ENCODE results near the gene STEAP2. TPM values are rescaled to one million over a fixed set of nuclear protein-coding genes. Genes with fewer than 3 reads are reported as not detected.
"Not testable (repeated sequence)": the region's sequence is repeated elsewhere in the genome, so short reads cannot be mapped to it uniquely, and the experiment has no call there.

STEAP2 gene
- total RNA-seq, 1 experiment from 2014 or later: 7.8 TPM

DNA sequence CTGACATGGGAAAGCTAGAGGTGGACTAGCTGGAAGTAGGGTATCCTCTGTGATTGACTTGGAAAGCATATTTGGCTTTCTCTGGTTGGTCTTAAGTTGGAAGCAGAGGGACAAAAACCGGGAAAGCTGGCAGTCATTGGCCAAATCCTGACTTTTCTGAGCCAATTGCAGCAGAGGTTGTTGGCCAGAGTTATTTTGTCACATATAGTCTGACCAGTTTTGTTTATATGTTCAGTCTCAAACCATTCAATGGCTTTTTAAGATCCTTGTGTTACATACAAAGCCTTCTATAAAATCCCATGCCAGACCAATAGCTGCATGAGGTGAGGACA lies 39.7 kb downstream of the STEAP2 start:
- DNase-seq (ENCODE audit: low read depth): no peak
- in situ Hi-C loops (cut with HindIII; ENCODE audit: low pct_unique_long_range_greater_than_20kb, low sequenced_read_pairs): no loop called here

DNA sequence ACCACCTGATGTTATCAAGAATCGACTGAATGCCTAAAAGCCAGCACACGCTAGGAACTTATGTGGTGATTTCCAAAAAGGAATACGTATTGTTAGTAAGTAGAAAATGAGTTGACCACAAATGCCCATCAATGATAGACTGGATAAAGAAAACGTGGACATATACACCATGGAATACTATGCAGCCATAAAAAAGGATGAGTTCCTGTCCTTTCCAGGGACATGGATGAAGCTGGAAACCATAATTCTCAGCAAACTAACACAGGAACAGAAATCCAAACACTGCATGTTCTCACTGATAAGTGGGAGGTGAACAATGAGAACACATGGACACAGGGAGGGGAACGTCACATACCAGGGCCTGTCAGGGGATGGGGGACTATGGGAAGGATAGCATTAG lies 44.5 kb downstream of the STEAP2 start:
- DNase-seq (ENCODE audit: low read depth); in situ Hi-C loops (cut with HindIII; ENCODE audit: low pct_unique_long_range_greater_than_20kb, low sequenced_read_pairs): not testable (repeated sequence)

DNA sequence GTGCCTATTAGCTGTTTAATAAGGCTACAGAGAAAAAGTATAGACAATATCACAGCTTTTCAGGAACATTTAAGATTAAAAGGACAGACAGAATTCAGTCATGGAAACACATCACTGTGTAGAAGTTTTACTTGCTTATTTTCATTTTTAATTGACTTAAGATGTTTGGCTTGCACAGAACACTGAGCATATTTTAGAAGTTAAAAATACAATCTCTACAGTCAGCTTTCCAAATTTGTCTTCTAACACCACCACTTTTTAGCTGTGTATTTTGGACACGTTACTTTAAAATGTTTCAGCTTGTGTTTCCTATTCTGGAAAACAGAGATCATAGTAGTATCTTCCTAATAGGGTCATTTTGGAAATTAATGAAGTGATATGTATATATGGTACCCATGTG lies 45.2 kb downstream of the STEAP2 start:
- in situ Hi-C loops (cut with HindIII; ENCODE audit: low pct_unique_long_range_greater_than_20kb, low sequenced_read_pairs): no loop called here
- DNase-seq (ENCODE audit: low read depth): no peak

DNA sequence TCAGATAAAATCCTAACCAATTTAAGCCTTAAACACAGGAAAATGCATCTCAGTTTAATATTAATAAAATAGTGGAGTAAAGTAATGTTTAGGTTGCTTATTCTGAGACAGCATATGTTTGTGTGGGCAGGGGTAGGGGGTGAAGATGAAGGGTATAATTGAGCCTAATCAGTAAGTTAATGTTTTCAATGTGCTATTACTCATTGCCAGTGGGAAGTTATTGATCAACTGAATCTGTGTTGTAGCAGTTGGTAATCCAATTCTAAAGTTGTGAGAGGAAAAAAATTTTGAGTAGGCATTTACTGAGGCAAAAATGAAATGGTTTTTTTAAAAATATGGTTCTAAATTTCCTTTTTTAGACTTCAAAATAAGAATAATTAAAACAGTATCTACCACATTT lies 49.9 kb downstream of the STEAP2 start:
- no peak for DNase-seq (ENCODE audit: low read depth)
- in situ Hi-C loops (cut with HindIII; ENCODE audit: low pct_unique_long_range_greater_than_20kb, low sequenced_read_pairs): no loop called here

DNA sequence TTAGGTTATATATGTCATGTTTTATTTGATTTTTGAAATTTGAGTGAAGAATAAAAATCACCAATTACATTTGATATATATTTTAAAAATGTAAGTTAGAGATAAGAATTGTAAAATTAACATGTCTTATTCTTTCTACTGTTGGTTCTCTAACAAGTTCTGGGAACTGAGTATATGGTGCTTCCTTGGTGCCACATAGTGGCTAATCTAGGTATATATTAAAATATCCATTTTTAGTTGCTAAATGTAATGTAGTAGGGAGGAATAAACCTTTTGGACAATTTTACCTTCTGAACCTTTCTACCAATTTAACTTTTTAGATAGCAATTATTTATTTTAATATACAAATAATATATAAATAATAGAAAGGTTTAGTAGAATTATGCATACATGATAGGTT lies 50.9 kb downstream of the STEAP2 start:
- peak; percentile 18 for DNase-seq (ENCODE audit: low read depth)

DNA sequence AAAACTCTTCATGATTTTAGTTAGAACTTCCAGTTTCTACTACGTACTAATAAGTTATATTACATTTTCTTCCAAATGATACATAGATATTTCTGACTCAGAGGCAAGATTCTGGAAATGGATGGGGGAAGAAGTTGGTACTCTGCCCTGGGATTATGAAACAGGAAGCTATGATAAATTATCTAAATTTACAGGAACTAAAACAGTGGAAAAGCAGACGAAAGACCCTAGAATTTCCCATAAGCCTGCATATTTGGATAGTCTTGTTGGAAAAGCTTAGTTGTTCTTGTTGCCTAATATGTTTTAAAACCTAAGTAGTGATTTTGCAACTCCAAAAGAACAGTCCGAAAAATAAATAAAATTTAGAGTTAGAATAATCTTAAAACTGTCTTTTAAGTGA lies 55.3 kb downstream of the STEAP2 start:
- in situ Hi-C loops (cut with HindIII; ENCODE audit: low pct_unique_long_range_greater_than_20kb, low sequenced_read_pairs): no loop called here

More for the DNA sequence above, 50.9 kb downstream of the STEAP2 start:
- in situ Hi-C loops (cut with HindIII; ENCODE audit: low pct_unique_long_range_greater_than_20kb, low sequenced_read_pairs): no loop called here

DNA sequence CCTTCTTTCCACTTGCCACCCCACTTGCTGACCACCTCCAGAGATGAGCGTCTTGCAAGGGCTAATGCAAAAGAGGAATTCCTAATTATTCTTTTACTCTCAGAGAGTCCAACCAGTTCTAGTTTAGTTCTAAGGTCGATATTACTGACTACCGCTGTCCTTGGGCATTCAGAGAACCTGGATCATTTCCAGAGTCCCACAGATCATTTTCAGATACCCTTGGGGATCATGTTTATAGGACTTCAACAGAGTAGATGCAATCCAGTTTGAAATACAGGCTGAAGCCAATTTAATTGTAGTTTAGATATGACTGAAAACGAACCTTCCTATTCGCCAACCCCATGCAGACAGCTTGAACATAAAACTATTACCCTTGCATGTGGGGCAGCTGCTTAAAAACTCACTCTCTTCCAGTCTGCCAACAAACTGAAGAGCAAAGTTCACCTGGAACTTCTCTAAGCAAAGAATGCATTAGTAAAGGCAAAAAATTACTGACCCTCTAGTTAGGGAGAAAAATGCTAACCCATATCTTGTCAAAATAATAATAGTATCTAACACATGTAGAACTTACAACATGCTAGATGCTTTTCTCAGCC lies 55.8 kb downstream of the STEAP2 start:
- in situ Hi-C loops (cut with HindIII; ENCODE audit: low pct_unique_long_range_greater_than_20kb, low sequenced_read_pairs): no loop called here
- DNase-seq (ENCODE audit: low read depth): no peak

More for the DNA sequence above, 55.3 kb downstream of the STEAP2 start:
- DNase-seq (ENCODE audit: low read depth): no peak

DNA sequence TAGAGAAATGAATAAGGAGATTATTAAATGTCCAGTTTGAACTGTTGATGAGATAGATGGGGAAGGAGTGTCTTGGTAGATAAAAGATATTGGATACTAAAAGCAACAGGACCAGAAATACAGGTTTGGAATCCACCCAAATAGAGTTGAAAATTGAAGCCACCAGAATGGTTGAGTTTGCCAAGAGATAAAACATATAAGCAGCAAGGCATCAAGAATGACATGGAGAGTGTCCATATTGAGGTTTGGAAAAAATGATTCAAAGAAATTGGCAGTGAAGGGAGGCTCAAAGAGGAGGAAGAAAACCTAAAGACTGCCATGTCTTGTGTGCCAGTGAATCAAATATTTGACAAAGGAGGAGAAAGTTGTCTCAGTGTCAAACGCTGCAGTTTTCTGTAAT lies 57.6 kb downstream of the STEAP2 start:
- DNase-seq (ENCODE audit: low read depth): no peak
- in situ Hi-C loops (cut with HindIII; ENCODE audit: low pct_unique_long_range_greater_than_20kb, low sequenced_read_pairs): no loop called here

DNA sequence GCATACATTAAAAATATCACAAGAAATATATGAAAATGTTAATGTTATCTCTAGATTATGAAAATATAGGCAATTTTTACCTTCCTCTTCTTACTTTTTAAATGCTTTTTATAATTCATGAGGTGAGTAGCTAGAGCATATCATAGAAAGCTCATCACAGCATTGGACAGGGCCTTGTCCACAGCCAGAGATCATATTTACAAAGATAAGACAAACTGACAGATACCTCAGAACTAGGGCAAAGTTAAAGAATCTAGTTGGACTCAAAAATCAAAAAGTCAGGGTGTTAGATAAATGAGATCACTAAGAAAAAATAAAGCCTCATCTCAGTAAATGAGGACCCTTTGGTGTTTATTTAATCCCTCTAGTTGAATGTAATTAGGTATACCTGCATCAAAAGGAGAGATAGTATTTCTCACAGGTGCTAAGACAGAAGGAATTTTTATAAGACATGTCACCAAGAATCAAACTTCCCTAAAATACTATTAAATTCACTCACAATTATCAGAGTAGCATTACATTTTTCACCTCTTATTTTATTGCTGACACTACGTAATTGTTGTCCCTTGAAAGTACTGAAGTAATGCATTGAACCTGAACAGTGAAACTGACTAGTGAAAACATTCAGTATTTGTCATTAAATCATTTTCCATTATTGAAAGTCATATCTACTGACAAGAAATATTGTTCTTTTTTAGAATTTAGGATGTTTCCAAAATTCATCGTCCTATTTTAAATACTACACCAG lies 59.1 kb downstream of the STEAP2 start:
- DNase-seq (ENCODE audit: low read depth): no peak
- in situ Hi-C loops (cut with HindIII; ENCODE audit: low pct_unique_long_range_greater_than_20kb, low sequenced_read_pairs): no loop called here

DNA sequence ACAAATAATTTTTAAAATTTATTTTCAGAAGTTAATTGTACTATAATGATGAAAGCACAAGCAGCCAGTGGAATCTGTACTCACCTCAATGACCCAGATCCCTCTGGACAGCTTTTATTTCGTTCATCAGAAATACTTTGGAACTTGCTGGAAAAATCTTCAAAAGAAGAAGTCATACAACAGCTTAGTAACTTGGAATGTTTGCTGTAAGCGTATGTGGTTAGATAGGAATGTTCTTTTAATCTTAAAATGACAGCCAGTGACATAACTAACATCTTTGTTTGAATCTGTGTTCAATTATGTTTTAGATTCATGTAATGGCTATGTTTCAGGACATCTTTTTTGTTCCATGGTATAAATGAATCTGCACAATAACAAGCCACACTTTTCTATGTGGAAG lies 60.2 kb downstream of the STEAP2 start:
- DNase-seq (ENCODE audit: low read depth): no peak
- in situ Hi-C loops (cut with HindIII; ENCODE audit: low pct_unique_long_range_greater_than_20kb, low sequenced_read_pairs): no loop called here

DNA sequence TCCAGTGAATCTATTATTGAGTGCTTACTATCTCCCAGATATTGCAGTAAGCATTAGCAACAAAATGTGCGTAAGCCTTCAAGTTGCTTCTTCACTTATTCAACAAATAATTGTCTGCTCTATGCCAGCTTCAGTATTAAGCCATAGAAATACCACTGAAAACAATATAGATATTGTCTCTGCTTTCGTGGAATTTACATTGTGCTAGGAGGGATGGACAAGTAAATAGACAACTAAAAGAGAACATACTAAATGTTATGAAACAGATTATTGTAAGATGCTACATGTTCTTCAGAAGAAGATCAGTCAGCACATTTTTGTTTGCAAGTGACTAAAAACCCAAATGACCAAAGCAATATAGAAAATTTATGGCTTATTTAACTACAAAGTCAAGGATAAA lies 60.7 kb downstream of the STEAP2 start:
- no peak for DNase-seq (ENCODE audit: low read depth)
- in situ Hi-C loops (cut with HindIII; ENCODE audit: low pct_unique_long_range_greater_than_20kb, low sequenced_read_pairs): no loop called here

DNA sequence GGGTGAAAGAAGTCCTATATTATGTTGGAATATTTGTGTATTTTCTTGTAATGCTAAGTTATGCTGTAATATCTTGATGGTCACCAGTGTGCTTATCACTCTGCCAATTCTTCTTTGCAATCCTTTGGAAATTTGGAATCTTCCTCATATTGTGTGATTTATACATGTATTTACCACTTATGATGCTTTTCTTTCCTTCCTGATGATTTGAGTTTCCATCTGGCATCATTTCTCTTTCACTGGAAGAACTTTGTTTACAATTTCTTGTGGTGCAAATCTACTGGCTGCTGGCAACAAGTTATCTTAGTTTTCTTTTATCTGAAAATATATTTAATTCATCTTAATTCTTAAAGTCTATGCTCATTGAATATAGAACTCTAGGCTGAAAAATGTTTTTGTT lies 62.6 kb downstream of the STEAP2 start:
- in situ Hi-C loops (cut with HindIII; ENCODE audit: low pct_unique_long_range_greater_than_20kb, low sequenced_read_pairs): no loop called here
- no peak for DNase-seq (ENCODE audit: low read depth)

DNA sequence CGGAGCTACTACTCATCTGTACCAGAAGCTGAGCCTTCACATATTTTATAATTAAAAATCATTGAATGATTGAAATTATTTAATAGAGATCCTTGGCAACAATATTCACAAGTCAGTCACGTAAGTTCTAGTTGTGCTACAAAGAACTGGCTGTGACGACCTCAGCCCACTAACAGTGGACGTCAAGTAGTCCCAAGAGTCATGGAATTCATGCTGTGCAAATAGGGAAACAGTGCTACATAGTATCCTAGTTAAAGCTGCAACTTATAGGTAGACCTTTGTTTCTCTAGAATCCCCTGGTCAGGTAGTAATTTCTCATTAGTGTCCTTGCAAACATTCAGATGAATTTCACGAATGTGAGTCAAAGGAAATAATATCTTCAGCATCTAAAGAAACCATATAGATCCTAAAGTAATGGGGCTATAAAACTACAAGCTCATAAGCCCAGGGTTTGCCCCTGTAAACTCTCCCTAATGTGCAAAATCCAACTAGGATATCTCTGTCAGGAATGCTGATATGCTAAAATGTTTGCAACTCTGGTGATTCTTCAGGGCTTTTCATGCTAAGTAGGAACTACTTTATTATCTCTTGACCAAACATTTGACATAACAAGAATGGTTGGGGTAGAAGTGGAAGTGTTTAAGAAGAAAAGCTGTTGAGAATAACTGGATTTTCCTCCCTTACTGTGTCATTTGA lies 64.6 kb downstream of the STEAP2 start:
- no peak for DNase-seq (ENCODE audit: low read depth)
- in situ Hi-C loops (cut with HindIII; ENCODE audit: low pct_unique_long_range_greater_than_20kb, low sequenced_read_pairs): no loop called here

Other genes starting within 250 kb of the STEAP2 start
- gene STEAP1, start 57.3 kb upstream of the STEAP2 start, total RNA-seq (2014; rRNA removed; shearing (Covaris generic); ENCODE audit: low replicate concordance): 0.71 TPM in 1 of 2 replicates, not detected in the other
- gene CFAP69, start 33.4 kb downstream of the STEAP2 start, total RNA-seq (2014; rRNA removed; shearing (Covaris generic); ENCODE audit: low replicate concordance): 0.14 and 0.68 TPM in 2 replicates
- not detected in 2 replicates for gene FAM237B, start 109.6 kb downstream of the STEAP2 start, total RNA-seq (2014; rRNA removed; shearing (Covaris generic); ENCODE audit: low replicate concordance)
- 9.3 and 30.8 TPM in 2 replicates for gene GTPBP10, start 135.0 kb downstream of the STEAP2 start, total RNA-seq (2014; rRNA removed; shearing (Covaris generic); ENCODE audit: low replicate concordance)
- 6.3 and 15.3 TPM in 2 replicates for gene CLDN12, start 191.7 kb downstream of the STEAP2 start, total RNA-seq (2014; rRNA removed; shearing (Covaris generic); ENCODE audit: low replicate concordance)